Immature natural killer cell (primary cell): ENCODE results near the gene DCBLD1. TPM values are rescaled to one million over a fixed set of nuclear protein-coding genes. Genes with fewer than 3 reads are reported as not detected.
A peak's percentile ranks its signal among the peaks of the same experiment; 100 is the strongest.

Experiments
- DNase-seq, 3 donors: peaks; one replicate each; pipeline ENCODE4 v3.0.0; 2022; ENCODE audit warnings: mixed read lengths in 1 of 3
- H3K27ac Mint-ChIP-seq, 6 donors: one replicate each; pipeline ENCODE4 v1.8.0; 2020; ENCODE audit warnings: mixed read lengths in 6 of 6, mild to moderate bottlenecking in 5 of 6, inconsistent platforms in 4 of 6, moderate library complexity in 3 of 6
- H3K27me3 Mint-ChIP-seq, 3 donors: one replicate each; pipeline ENCODE4 v1.8.0; 2020 to 2021; ENCODE audit warnings: low read depth in 3 of 3, mild to moderate bottlenecking in 3 of 3, mixed read lengths in 3 of 3, moderate library complexity in 3 of 3, inconsistent platforms in 1 of 3
- H3K36me3 Mint-ChIP-seq, 3 donors: one replicate each; pipeline ENCODE4 v1.8.0; 2020; ENCODE audit warnings: mixed read lengths in 3 of 3, inconsistent platforms in 2 of 3, mild to moderate bottlenecking in 2 of 3
- H3K4me1 Mint-ChIP-seq, 2 donors: one replicate each; pipeline ENCODE4 v1.8.0; 2020; ENCODE audit warnings: inconsistent platforms in 2 of 2, mild to moderate bottlenecking in 2 of 2, mixed read lengths in 2 of 2, moderate library complexity in 1 of 2
- H3K4me3 Mint-ChIP-seq, 5 donors: one replicate each; pipeline ENCODE4 v1.8.0; 2020; ENCODE audit warnings: mild to moderate bottlenecking in 5 of 5, mixed read lengths in 5 of 5, inconsistent platforms in 3 of 5, moderate library complexity in 3 of 5
- H3K9me3 Mint-ChIP-seq, 6 donors: one replicate each; pipeline ENCODE4 v1.8.0; 2020; ENCODE audit warnings: mild to moderate bottlenecking in 6 of 6, mixed read lengths in 6 of 6, inconsistent platforms in 4 of 6, moderate library complexity in 3 of 6
- polyA plus RNA-seq, 3 donors: library from polyadenylated mRNA; unstranded; fragments of 300-500 nt; fragmentation: Illumina TruSeq; gene quantifications; one replicate each; pipeline ENCODE4 v1.2.3, GENCODE V29; 2021

Gene DCBLD1
- polyA plus RNA-seq, 3 donors from 2014 or later = 0.37 to 5.2 (median 4.0) TPM

GRCh38 chr6:117481278-117481925, 1.1 kb upstream of the DCBLD1 start:
- peaks cover 3 to 10% (median 8%) of the 10 kb centered on the region in 3 donors for H3K27me3 Mint-ChIP-seq
- no peaks in the 10 kb centered on the region for H3K9me3 Mint-ChIP-seq
- no peaks in the 10 kb centered on the region for H3K36me3 Mint-ChIP-seq
- H3K27ac Mint-ChIP-seq = peak overlapping the region in 5 of 6 donors; percentile 6 to 74 (median 35)
- peaks cover 22 to 34% of the 10 kb centered on the region in 2 donors for H3K4me1 Mint-ChIP-seq
- H3K4me3 Mint-ChIP-seq = peak overlapping the region; percentile 72 to 88 (median 83)
- DNase-seq = peak in 1 of 3 donors; percentile 8

- peak overlapping the region; percentile 72 to 88 (median 83) for H3K4me3 Mint-ChIP-seq
- no peaks in the 10 kb centered on the region for H3K9me3 Mint-ChIP-seq
- H3K4me1 Mint-ChIP-seq = peaks cover 22 to 34% of the 10 kb centered on the region in 2 donors
- peak in 1 of 3 donors; percentile 4 for DNase-seq
- H3K27ac Mint-ChIP-seq = peak overlapping the region in 5 of 6 donors; percentile 6 to 74 (median 35)
- H3K27me3 Mint-ChIP-seq = peaks cover 5 to 10% (median 10%) of the 10 kb centered on the region in 3 donors
- H3K36me3 Mint-ChIP-seq = no peaks in the 10 kb centered on the region
Observed at GRCh38 chr6:117481926-117482239, 591 bp upstream of the DCBLD1 start.

GRCh38 chr6:117483004-117483644, 650 bp downstream of the DCBLD1 start:
- Mint-ChIP-seq H3K4me3 (peak overlapping the region; percentile 89 to 100 (median 97)), H3K27ac (peak overlapping the region; percentile 55 to 97 (median 82)), H3K9me3 (no peaks in the 10 kb centered on the region), H3K36me3 (no peaks in the 10 kb centered on the region), H3K27me3 (peaks cover 5 to 10% (median 10%) of the 10 kb centered on the region in 3 donors), H3K4me1 (peaks cover 22 to 34% of the 10 kb centered on the region in 2 donors)
- DNase-seq = peak; percentile 28 to 32 (median 29)

GRCh38 chr6:117483645-117484016, 1.2 kb downstream of the DCBLD1 start:
- Mint-ChIP-seq H3K4me3 (peak overlapping the region; percentile 89 to 100 (median 97)), H3K4me1 (peaks cover 22 to 34% of the 10 kb centered on the region in 2 donors), H3K36me3 (no peaks in the 10 kb centered on the region), H3K27me3 (peaks cover 5 to 10% (median 10%) of the 10 kb centered on the region in 3 donors), H3K27ac (peak overlapping the region; percentile 55 to 97 (median 82)), H3K9me3 (no peaks in the 10 kb centered on the region)
- DNase-seq = peak; percentile 33 to 36 (median 34)

- DNase-seq = no peak
- Mint-ChIP-seq H3K36me3 (no peaks in the 10 kb centered on the region), H3K4me1 (peaks cover 22 to 34% of the 10 kb centered on the region in 2 donors), H3K27ac (peak overlapping the region in 3 of 6 donors; percentile 62 to 97 (median 89)), H3K27me3 (peaks cover 5 to 10% (median 10%) of the 10 kb centered on the region in 3 donors), H3K9me3 (no peaks in the 10 kb centered on the region), H3K4me3 (peak overlapping the region; percentile 89 to 100 (median 97))
Observed at GRCh38 chr6:117484052-117484646, 1.7 kb downstream of the DCBLD1 start.

GRCh38 chr6:117485433-117485832, 3.0 kb downstream of the DCBLD1 start:
- Mint-ChIP-seq H3K9me3 (no peaks in the 10 kb centered on the region), H3K27me3 (peaks cover 5 to 10% (median 10%) of the 10 kb centered on the region in 3 donors), H3K4me1 (peaks cover 22 to 34% of the 10 kb centered on the region in 2 donors), H3K4me3 (peak overlapping the region in 1 of 5 donors; percentile 28), H3K36me3 (no peaks in the 10 kb centered on the region), H3K27ac (no peak overlapping the region)
- DNase-seq = no peak

GRCh38 chr6:117487821-117488220, 5.3 kb downstream of the DCBLD1 start:
- Mint-ChIP-seq H3K4me1 (peaks cover 9 to 20% of the 10 kb centered on the region in 2 donors), H3K27ac (no peak overlapping the region), H3K36me3 (no peaks in the 10 kb centered on the region), H3K27me3 (peaks cover 6 to 10% (median 6%) of the 10 kb centered on the region in 3 donors), H3K4me3 (no peak overlapping the region), H3K9me3 (no peaks in the 10 kb centered on the region)
- DNase-seq = no peak

GRCh38 chr6:117489003-117489402, 6.5 kb downstream of the DCBLD1 start:
- DNase-seq = no peak
- Mint-ChIP-seq H3K9me3 (no peaks in the 10 kb centered on the region), H3K4me1 (peaks cover 9 to 20% of the 10 kb centered on the region in 2 donors), H3K27me3 (peaks cover 0 to 7% (median 3%) of the 10 kb centered on the region in 3 donors), H3K27ac (no peak overlapping the region), H3K4me3 (no peak overlapping the region), H3K36me3 (no peaks in the 10 kb centered on the region)

GRCh38 chr6:117491916-117492315, 9.4 kb downstream of the DCBLD1 start:
- Mint-ChIP-seq H3K4me1 (peaks cover 17 to 25% of the 10 kb centered on the region in 2 donors), H3K4me3 (no peak overlapping the region), H3K9me3 (no peaks in the 10 kb centered on the region)

GRCh38 chr6:117493470-117493869, 11.0 kb downstream of the DCBLD1 start:
- no peak for DNase-seq
- no peaks in the 10 kb centered on the region for H3K36me3 Mint-ChIP-seq
- peaks cover 0 to 1% (median 0%) of the 10 kb centered on the region in 3 donors for H3K27me3 Mint-ChIP-seq
- no peak overlapping the region for H3K4me3 Mint-ChIP-seq
- peaks cover 23 to 37% of the 10 kb centered on the region in 2 donors for H3K4me1 Mint-ChIP-seq
- no peaks in the 10 kb centered on the region for H3K9me3 Mint-ChIP-seq
- peak overlapping the region in 1 of 6 donors; percentile 57 for H3K27ac Mint-ChIP-seq

More at GRCh38 chr6:117491916-117492315, 9.4 kb downstream of the DCBLD1 start:
- DNase-seq = no peak
- H3K27ac Mint-ChIP-seq = no peak overlapping the region
- peaks cover 0 to 1% (median 0%) of the 10 kb centered on the region in 3 donors for H3K27me3 Mint-ChIP-seq
- no peaks in the 10 kb centered on the region for H3K36me3 Mint-ChIP-seq

GRCh38 chr6:117494283-117494682, 11.8 kb downstream of the DCBLD1 start:
- Mint-ChIP-seq H3K4me1 (peaks cover 23 to 39% of the 10 kb centered on the region in 2 donors), H3K9me3 (no peaks in the 10 kb centered on the region), H3K4me3 (peak overlapping the region in 1 of 5 donors; percentile 47), H3K27ac (peak overlapping the region in 1 of 6 donors; percentile 3), H3K27me3 (peaks cover 0 to 1% (median 0%) of the 10 kb centered on the region in 3 donors), H3K36me3 (no peaks in the 10 kb centered on the region)
- no peak for DNase-seq

GRCh38 chr6:117494694-117495318, 12.3 kb downstream of the DCBLD1 start:
- DNase-seq = no peak
- Mint-ChIP-seq H3K4me3 (no peak overlapping the region), H3K9me3 (no peaks in the 10 kb centered on the region), H3K27ac (peak overlapping the region in 1 of 6 donors; percentile 3), H3K27me3 (peaks cover 0 to 1% (median 0%) of the 10 kb centered on the region in 3 donors), H3K36me3 (no peaks in the 10 kb centered on the region), H3K4me1 (peaks cover 23 to 39% of the 10 kb centered on the region in 2 donors)

GRCh38 chr6:117495425-117495824, 13.0 kb downstream of the DCBLD1 start:
- Mint-ChIP-seq H3K9me3 (no peaks in the 10 kb centered on the region), H3K36me3 (no peaks in the 10 kb centered on the region), H3K4me1 (peaks cover 23 to 39% of the 10 kb centered on the region in 2 donors), H3K27me3 (peaks cover 0 to 1% (median 0%) of the 10 kb centered on the region in 3 donors), H3K4me3 (no peak overlapping the region), H3K27ac (peak overlapping the region in 1 of 6 donors; percentile 16)
- no peak for DNase-seq
